ENCODE measurements around the gene ABL1.

- TF ChIP-seq EZH2 (IDR thresholded peaks at IDR 0.05; ENCODE audit: borderline replicate concordance, insufficient read depth, low read length, poor library complexity, severe bottlenecking) (no peak), POLR2AphosphoS5 (IDR thresholded peaks at IDR 0.05) (no peak), RAD21 (conservative IDR thresholded peaks at IDR 0.05) (no peak), MXI1 (conservative IDR thresholded peaks at IDR 0.05; ENCODE audit: poor library complexity, severe bottlenecking) (no peak), EP300 (conservative IDR thresholded peaks at IDR 0.05; ENCODE audit: poor library complexity, severe bottlenecking) (no peak), SMC3 (conservative IDR thresholded peaks at IDR 0.05; ENCODE audit: poor library complexity) (no peak), REST (IDR thresholded peaks at IDR 0.05; ENCODE audit: borderline replicate concordance) (no peak)
- TF ChIP-seq, protein P1, sequence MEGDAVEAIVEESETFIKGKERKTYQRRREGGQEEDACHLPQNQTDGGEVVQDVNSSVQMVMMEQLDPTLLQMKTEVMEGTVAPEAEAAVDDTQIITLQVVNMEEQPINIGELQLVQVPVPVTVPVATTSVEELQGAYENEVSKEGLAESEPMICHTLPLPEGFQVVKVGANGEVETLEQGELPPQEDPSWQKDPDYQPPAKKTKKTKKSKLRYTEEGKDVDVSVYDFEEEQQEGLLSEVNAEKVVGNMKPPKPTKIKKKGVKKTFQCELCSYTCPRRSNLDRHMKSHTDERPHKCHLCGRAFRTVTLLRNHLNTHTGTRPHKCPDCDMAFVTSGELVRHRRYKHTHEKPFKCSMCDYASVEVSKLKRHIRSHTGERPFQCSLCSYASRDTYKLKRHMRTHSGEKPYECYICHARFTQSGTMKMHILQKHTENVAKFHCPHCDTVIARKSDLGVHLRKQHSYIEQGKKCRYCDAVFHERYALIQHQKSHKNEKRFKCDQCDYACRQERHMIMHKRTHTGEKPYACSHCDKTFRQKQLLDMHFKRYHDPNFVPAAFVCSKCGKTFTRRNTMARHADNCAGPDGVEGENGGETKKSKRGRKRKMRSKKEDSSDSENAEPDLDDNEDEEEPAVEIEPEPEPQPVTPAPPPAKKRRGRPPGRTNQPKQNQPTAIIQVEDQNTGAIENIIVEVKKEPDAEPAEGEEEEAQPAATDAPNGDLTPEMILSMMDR (IDR thresholded peaks at IDR 0.05; ENCODE audit: poor library complexity, severe bottlenecking): no peak
These were observed 47.7 kb downstream of the ABL1 start for GRCh38 chr9:130882696-130883225.

All from neural cell (in vitro differentiated cells).